H9 (cell line): ENCODE measurements around the gene ADGRF1. TPM values are rescaled to one million over a fixed set of nuclear protein-coding genes. Genes with fewer than 3 reads are reported as not detected.

ENCODE experiments used
- DNase-seq: peaks from one replicate; pipeline ENCODE4 v3.0.0-alpha.2; 2017
- H2AFZ ChIP-seq: one replicate; pipeline ENCODE4 v1.6.1; 2013; ENCODE audit warnings: mild to moderate bottlenecking, low read length, control low read depth, moderate library complexity
- H2AK5ac ChIP-seq: 2 replicates; pipeline ENCODE4 v1.6.1; 2013; ENCODE audit warnings: low read length, control low read depth, mixed read lengths; ENCODE audit not compliant: insufficient read length
- H2BK120ac ChIP-seq: one replicate; pipeline ENCODE4 v1.6.1; 2013; ENCODE audit warnings: low read depth, mild to moderate bottlenecking, low read length, control low read depth, inconsistent platforms; ENCODE audit not compliant: poor library complexity, severe bottlenecking
- H2BK12ac ChIP-seq: 2 replicates; pipeline ENCODE4 v1.6.1; 2013; ENCODE audit warnings: low read length, control low read depth, mixed read lengths, low read depth; ENCODE audit not compliant: insufficient read length
- H2BK15ac ChIP-seq: 2 replicates; pipeline ENCODE4 v1.6.1; 2013; ENCODE audit warnings: low read depth, low read length, control low read depth
- H2BK20ac ChIP-seq: one replicate; pipeline ENCODE4 v1.6.1; 2013; ENCODE audit warnings: low read depth, mild to moderate bottlenecking, low read length, control low read depth, inconsistent platforms; ENCODE audit not compliant: poor library complexity, severe bottlenecking
- H2BK5ac ChIP-seq: 2 replicates; pipeline ENCODE4 v1.6.1; 2013; ENCODE audit warnings: low read length, control low read depth, mixed read lengths; ENCODE audit not compliant: insufficient read length
- H3K14ac ChIP-seq: 2 replicates; pipeline ENCODE4 v1.6.1; 2013; ENCODE audit warnings: low read length, control low read depth; ENCODE audit not compliant: insufficient read depth
- H3K18ac ChIP-seq: 2 replicates; pipeline ENCODE4 v1.6.1; 2013; ENCODE audit warnings: low read depth, mild to moderate bottlenecking, mixed read lengths, low read length, control low read depth; ENCODE audit not compliant: insufficient read length
- H3K23ac ChIP-seq: 2 replicates; pipeline ENCODE4 v1.6.1; 2013; ENCODE audit warnings: low read length, control low read depth, mixed read lengths, low read depth; ENCODE audit not compliant: insufficient read length
- H3K23me2 ChIP-seq: 2 replicates; pipeline ENCODE4 v1.6.1; 2013; ENCODE audit warnings: low read depth, mild to moderate bottlenecking, mixed read lengths, low read length, control low read depth; ENCODE audit not compliant: insufficient read length, poor library complexity, severe bottlenecking
- H3K27ac ChIP-seq: 2 replicates; pipeline ENCODE4 v1.5.1; 2013; ENCODE audit warnings: low read length, control low read depth, mixed read lengths, low read depth; ENCODE audit not compliant: insufficient read length
- H3K27me3 ChIP-seq: 2 replicates; pipeline ENCODE4 v1.6.1; 2013; ENCODE audit warnings: low read length, control low read depth, inconsistent platforms; ENCODE audit not compliant: insufficient read depth
- H3K4ac ChIP-seq: 2 replicates; pipeline ENCODE4 v1.6.1; 2013; ENCODE audit warnings: low read depth, mild to moderate bottlenecking, control low read depth, inconsistent platforms, low read length, moderate library complexity
- H3K4me1 ChIP-seq: 2 replicates; pipeline ENCODE4 v1.6.1; 2013; ENCODE audit warnings: low read length, control low read depth, inconsistent platforms; ENCODE audit not compliant: insufficient read depth
- H3K4me2 ChIP-seq: 2 replicates; pipeline ENCODE4 v1.6.1; 2013; ENCODE audit warnings: low read length, control low read depth, mixed read lengths; ENCODE audit not compliant: insufficient read length, insufficient read depth
- H3K56ac ChIP-seq: 2 replicates; pipeline ENCODE4 v1.6.1; 2013; ENCODE audit warnings: low read depth, mild to moderate bottlenecking, mixed read lengths, low read length, control low read depth; ENCODE audit not compliant: insufficient read length
- H3K79me1 ChIP-seq: 2 replicates; pipeline ENCODE4 v1.6.1; 2013; ENCODE audit warnings: low read depth, mild to moderate bottlenecking, moderate library complexity, low read length, control low read depth, inconsistent platforms; ENCODE audit not compliant: insufficient read depth, poor library complexity, severe bottlenecking
- H3K79me2 ChIP-seq: 2 replicates; pipeline ENCODE4 v1.6.1; 2013; ENCODE audit warnings: low read length, control low read depth, inconsistent platforms; ENCODE audit not compliant: insufficient read depth
- H3K9ac ChIP-seq: 2 replicates; pipeline ENCODE4 v1.6.1; 2013; ENCODE audit warnings: low read length, control low read depth, mixed read lengths; ENCODE audit not compliant: insufficient read length; ENCODE audit errors: extremely low read depth
- H3K9me3 ChIP-seq: one replicate; pipeline ENCODE4 v1.6.1; 2013; ENCODE audit warnings: low read depth, low read length, inconsistent platforms; ENCODE audit not compliant: control insufficient read depth
- H3T11ph ChIP-seq: one replicate; pipeline ENCODE4 v1.6.1; 2013; ENCODE audit warnings: mild to moderate bottlenecking, low read length, control low read depth, inconsistent platforms
- H4K20me1 ChIP-seq: one replicate; pipeline ENCODE4 v1.6.1; 2013; ENCODE audit not compliant: control insufficient read depth, insufficient read length, insufficient read depth
- H4K5ac ChIP-seq: 2 replicates; pipeline ENCODE4 v1.6.1; 2013; ENCODE audit warnings: low read depth, mild to moderate bottlenecking, mixed read lengths, low read length, control low read depth; ENCODE audit not compliant: insufficient read length
- H4K8ac ChIP-seq: replicated peaks from 2 replicates; pipeline ENCODE4 v1.6.1; 2013; ENCODE audit warnings: low read length, control low read depth, mixed read lengths, low read depth; ENCODE audit not compliant: insufficient read length
- H4K91ac ChIP-seq: 2 replicates; pipeline ENCODE4 v1.6.1; 2013; ENCODE audit warnings: low read depth, mild to moderate bottlenecking, moderate library complexity, mixed read lengths, low read length, control low read depth; ENCODE audit not compliant: insufficient read length
- H3K27ac Mint-ChIP-seq, 3 experiments: 2 replicates in 2 of 3; 3 replicates in 1 of 3; pipeline ENCODE4 v1.8.0; 2020 to 2021; ENCODE audit warnings: mixed read lengths in 3 of 3, mild to moderate bottlenecking in 1 of 3, moderate library complexity in 1 of 3
- H3K27me3 Mint-ChIP-seq: 2 replicates; pipeline ENCODE4 v1.8.0; 2021; ENCODE audit warnings: low read depth, mild to moderate bottlenecking, moderate library complexity, mixed read lengths
- H3K36me3 Mint-ChIP-seq, 3 experiments: 2 replicates in 2 of 3; 3 replicates in 1 of 3; pipeline ENCODE4 v1.8.0; 2020 to 2021; ENCODE audit warnings: low read depth in 3 of 3, mixed read lengths in 3 of 3; ENCODE audit not compliant: insufficient read depth in 1 of 3
- H3K4me1 Mint-ChIP-seq, 2 experiments: 2 replicates each; pipeline ENCODE4 v1.8.0; 2020; ENCODE audit warnings: mixed read lengths in 2 of 2
- H3K4me3 Mint-ChIP-seq, 2 experiments: 2 replicates in 1 of 2; 3 replicates in 1 of 2; pipeline ENCODE4 v1.8.0; 2020 to 2021; ENCODE audit warnings: mild to moderate bottlenecking in 2 of 2, mixed read lengths in 2 of 2, moderate library complexity in 1 of 2
- H3K9me3 Mint-ChIP-seq, 2 experiments: 2 replicates in 1 of 2; 3 replicates in 1 of 2; pipeline ENCODE4 v1.8.0; 2020; ENCODE audit warnings: mild to moderate bottlenecking in 2 of 2, mixed read lengths in 2 of 2, moderate library complexity in 1 of 2
- CTCF ChIP-seq: fragments of 200-600 bp; sonication (generic); conservative IDR thresholded peaks from 3 replicates; pipeline ENCODE4 v1.8.0; 2021; ENCODE audit warnings: antibody characterized with exemption, mild to moderate bottlenecking
- WGBS: extraction: QIAGEN DNeasy Blood & Tissue Kit; methylation state at CpG from one replicate; pipeline ENCODE4 v1.1.7; 2013; ENCODE audit warnings: missing lambda C conversion rate, low lambda C conversion rate, mixed read lengths; ENCODE audit not compliant: insufficient read length; ENCODE audit errors: extremely low coverage; 5-methylcytosine and 5-hydroxymethylcytosine counted together
- total RNA-seq: library from RNA; stranded (reverse); gene quantifications from 2 replicates; pipeline ENCODE4 v1.2.1, GENCODE V29; 2021

ADGRF1 gene
- total RNA-seq, 1 experiment from 2014 or later, result not detected

GRCh38 chr6:47005486-47005885 is 36.6 kb downstream of the ADGRF1 start:
- DNase-seq, result no peak
- no peak overlapping the region for H2BK120ac ChIP-seq
- H3K4ac ChIP-seq, result no peak overlapping the region
- Mint-ChIP-seq H3K4me3 (no peak overlapping the region), H3K27ac (no peak overlapping the region), H3K9me3 (no peaks in the 10 kb centered on the region), H3K4me1 (no peaks in the 10 kb centered on the region; a peak in 1 of 4 replicates), H3K36me3 (no peaks in the 10 kb centered on the region), H3K27me3 (no peaks in the 10 kb centered on the region; the same call in 1 of the 2 replicates)
- no peak overlapping the region for H3K56ac ChIP-seq
- H2AFZ ChIP-seq, result no peak overlapping the region
- no peaks in the 10 kb centered on the region for H4K20me1 ChIP-seq
- no peaks in the 10 kb centered on the region for H3K9me3 ChIP-seq
- H3K18ac ChIP-seq, result no peak overlapping the region
- WGBS, result no CpG with 5 or more reads among the region's 1 CpG
- H4K91ac ChIP-seq, result no peak overlapping the region
- H3K4me1 ChIP-seq, result no peaks in the 10 kb centered on the region
- H3K79me2 ChIP-seq, result no peaks in the 10 kb centered on the region
- H3K23ac ChIP-seq, result no peak overlapping the region
- H3K4me2 ChIP-seq, result no peak overlapping the region
- H2BK12ac ChIP-seq, result no peak overlapping the region
- H3K79me1 ChIP-seq, result no peaks in the 10 kb centered on the region
- H3K9ac ChIP-seq, result no peak overlapping the region
- no peak overlapping the region for H2BK15ac ChIP-seq
- no peak overlapping the region for H2AK5ac ChIP-seq
- TF ChIP-seq CTCF, result no peak
- H4K8ac ChIP-seq, result no peak overlapping the region
- H2BK5ac ChIP-seq, result no peak overlapping the region
- H4K5ac ChIP-seq, result no peak overlapping the region
- no peak overlapping the region for H3K14ac ChIP-seq
- no peaks in the 10 kb centered on the region for H3K27me3 ChIP-seq
- H3K23me2 ChIP-seq, result no peaks in the 10 kb centered on the region
- H3K27ac ChIP-seq, result no peak overlapping the region
- no peak overlapping the region for H3T11ph ChIP-seq
- H2BK20ac ChIP-seq, result no peak overlapping the region
